Measurements from ENCODE around the gene PDLIM3.
"Not testable (repeated sequence)": the region's sequence is repeated elsewhere in the genome, so short reads cannot be mapped to it uniquely, and the experiment has no call there.

Gene PDLIM3

DNA sequence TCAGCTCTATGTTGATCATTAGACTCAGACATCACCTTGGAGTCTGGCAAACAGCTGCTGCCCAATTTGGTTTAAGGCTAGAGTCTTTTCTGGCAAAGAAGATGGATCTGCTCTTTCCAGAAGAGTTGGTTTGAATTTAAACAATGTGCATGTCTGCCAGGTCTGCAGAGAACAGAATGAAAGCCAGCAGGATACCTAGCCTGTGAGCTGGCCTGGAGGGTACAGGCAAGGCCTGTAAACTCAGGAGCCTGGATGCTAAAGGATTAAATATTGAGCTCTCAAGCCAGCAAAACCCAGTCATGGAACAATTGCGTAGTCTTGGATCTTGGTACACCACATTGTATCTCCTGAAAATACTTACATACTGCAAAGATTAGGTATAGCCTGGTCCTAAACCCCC, 15.6 kb upstream of the PDLIM3 start:
- no peak for DNase-seq

DNA sequence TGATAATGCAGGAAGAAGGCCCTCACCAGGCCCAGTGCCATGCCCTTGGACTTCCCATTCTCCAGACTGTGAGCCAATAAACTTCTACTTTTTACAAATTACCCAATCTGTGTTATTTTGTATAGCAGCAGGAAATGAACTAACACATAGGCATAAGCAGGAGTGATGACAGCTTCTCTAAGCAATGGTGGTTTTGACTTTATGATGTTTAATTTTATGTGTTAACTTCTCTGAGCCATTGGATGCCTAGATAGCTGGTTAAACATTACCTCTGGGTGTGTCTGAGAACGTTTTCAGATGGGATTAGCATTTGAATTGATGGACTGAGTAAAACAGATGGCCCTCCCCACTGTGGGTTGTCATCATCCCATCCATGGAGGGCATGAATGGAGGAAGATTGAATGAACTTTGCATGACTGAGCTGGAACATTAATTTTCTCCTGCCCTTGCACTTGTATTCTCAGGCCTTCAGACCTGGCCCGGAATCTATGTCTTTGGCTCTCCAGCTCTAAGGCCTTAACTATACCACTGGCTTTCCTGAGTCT, 13.9 kb upstream of the PDLIM3 start:
- DNase-seq, result no peak

DNA sequence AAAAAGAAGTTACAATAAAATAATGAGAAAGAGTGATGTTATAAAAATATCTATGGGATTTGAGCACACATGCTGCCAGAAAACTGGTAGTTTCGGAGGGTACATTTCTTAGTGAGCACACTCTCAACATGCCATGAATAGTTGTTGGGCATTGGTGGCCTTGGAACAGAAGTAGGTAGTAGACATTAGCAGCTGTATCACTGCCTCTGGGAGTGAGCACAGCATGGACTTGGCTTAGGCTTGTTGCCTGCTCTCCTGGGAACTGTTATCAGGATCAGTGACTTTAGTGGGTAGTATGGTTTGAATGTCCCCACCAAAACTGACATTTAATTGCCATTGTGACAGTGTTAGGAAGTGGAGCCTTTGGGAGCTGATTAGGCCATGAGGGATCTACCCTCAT, 13.3 kb upstream of the PDLIM3 start:
- DNase-seq, result no peak

DNA sequence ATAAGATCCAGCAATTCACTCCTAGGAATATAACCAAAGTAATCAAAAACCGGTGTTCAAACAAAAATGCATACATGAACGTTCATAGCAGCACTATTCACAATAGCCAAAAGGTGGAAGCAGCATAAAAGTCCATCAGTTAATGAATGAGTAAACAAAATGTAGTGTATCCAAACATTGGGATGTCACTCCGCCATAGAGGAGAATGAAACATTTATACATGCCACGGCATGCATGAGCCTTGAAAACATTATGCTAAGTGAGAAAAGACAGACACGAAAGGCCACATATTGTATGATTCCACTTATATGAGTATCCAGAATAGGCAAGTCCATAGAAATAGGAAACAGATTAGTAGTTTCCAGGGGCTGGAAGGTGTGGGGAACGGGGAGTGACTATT, 11.0 kb upstream of the PDLIM3 start:
- DNase-seq, result no peak

DNA sequence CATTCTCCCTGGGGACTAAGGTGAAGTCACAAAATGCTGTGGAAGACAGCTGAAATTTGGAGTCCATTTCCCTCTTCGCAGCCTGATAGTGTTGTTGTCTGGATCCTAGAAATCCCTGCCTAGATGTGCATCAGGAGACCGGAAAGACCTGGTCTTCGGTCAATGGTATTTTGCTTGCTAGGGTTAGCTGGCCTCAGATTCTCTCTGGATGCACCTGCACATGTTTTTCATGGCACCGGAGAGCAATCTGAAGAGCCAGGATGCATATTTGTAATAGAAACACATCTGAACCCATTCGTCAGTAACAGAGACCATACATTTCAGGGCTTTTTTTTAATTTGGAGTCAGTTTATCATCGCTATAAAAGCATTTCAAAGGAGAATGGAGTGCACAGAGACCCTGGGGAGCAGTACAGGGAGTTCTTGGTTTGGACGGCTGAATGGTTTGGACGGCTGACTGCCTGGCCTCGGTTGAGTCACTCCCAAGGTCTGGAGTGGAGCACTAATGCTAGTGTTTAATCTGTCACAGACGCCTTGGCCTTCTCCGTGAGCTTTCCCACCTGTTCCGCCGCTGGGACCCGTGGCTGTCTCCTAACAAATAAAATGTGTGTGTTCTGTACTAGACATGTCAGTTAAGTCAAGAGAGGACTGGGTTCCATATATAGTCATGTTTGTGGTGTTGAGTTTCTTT, 7.5 kb upstream of the PDLIM3 start:
- DNase-seq, result no peak

DNA sequence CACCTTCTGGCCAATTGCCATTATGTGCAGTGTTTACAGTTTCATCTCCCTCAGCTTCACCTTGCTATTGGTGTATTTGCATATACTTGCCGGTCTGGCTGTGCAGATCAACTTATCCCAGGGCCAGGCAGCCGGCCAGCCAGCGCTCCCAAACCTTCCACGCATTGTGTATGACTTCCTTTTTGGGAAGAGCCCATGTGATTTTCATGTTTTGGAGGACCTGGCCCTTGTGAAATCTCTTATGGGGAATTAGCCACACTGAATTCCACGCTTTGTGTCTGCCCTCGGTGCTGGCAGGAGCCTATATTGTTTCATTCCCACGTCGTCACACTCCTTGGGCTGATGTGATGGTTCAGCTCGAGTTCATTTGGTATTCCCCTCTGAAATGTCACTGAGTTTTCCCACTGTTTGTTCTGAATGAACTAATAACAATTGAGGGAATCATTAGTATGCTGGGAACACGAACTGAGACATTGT, 6.0 kb upstream of the PDLIM3 start:
- no peak for DNase-seq

DNA sequence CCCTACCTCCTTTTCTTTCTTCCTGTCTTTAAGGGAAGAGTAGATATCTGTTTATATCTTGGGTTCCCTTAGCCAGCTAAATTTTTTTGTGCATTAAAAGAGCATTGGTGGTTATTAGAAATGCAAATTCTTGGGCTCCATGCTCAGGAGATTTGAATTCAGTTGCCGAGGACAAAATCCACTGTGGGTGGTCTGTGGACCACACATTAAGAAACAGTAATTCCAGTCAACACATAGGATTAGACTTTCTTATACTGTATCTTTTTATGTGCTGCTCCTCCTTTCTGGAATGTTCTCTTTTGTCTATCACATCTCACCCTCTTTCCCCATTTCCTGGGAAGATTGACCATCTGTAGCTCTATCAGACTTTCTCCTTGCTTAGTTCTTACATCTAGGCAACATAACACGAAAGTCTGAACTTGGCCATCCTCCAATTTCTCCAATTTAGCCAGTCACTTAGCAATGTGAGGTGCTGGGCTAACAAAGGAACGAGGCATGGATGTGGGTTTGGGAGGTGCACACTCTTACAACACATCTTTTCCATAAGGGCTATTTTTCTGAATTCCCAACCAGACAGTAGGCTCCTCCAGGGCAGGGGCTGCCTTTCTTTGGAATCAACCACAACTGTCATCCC, 5.3 kb upstream of the PDLIM3 start:
- no peak for DNase-seq

DNA sequence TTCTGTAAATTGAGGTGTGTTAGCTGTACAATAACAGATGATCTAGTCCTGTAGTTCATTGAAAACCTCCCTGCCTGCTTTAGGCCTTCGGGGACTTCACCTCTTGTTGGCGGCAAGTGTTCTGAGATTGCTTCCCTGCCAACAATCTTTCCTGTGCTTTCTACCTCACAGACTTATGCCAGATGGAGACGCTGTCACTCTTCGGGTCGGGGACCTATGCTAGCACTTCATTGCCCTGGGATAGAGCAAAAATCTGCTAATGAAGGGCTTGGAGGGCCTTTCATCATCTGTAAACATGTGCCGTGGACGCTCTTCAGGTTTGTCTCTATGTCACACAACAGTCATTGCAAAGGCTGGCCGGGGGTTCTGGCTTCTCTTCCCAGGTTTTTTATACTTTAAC, 4.7 kb upstream of the PDLIM3 start:
- no peak for DNase-seq

DNA sequence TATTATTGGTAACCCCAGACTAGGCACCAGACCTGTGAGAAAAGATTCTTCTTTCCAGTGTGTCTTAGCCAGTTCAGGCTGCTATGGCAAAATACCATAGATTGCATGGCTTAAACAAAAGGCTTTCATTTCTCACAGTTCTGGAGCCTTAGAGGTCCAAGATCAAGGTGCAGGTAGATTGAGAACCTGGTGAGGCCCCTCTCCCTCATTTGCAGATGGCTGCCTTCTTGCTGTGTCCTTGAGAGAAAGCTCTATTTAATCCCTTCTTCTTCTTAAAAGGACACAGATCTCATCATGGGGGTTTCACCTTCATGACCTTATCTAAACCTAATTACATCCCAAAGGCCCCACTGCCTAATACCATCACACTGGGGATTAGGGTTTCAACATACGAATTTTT, 3.5 kb upstream of the PDLIM3 start:
- no peak for DNase-seq

DNA sequence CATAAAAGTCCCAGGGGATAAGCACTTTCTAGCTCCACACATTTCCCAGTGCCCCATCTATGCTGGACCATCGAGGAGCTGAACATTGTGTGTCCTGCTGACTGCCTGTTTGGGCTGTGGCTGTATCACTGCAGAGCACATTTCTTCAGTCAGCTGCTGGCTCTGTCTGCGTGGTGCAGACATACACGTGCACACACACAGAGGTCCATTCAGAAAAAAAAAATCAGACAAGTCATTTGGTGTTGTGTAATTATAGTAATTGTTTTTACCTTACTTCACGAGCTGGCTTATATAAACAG, 1.1 kb upstream of the PDLIM3 start:
- no peak for DNase-seq

DNA sequence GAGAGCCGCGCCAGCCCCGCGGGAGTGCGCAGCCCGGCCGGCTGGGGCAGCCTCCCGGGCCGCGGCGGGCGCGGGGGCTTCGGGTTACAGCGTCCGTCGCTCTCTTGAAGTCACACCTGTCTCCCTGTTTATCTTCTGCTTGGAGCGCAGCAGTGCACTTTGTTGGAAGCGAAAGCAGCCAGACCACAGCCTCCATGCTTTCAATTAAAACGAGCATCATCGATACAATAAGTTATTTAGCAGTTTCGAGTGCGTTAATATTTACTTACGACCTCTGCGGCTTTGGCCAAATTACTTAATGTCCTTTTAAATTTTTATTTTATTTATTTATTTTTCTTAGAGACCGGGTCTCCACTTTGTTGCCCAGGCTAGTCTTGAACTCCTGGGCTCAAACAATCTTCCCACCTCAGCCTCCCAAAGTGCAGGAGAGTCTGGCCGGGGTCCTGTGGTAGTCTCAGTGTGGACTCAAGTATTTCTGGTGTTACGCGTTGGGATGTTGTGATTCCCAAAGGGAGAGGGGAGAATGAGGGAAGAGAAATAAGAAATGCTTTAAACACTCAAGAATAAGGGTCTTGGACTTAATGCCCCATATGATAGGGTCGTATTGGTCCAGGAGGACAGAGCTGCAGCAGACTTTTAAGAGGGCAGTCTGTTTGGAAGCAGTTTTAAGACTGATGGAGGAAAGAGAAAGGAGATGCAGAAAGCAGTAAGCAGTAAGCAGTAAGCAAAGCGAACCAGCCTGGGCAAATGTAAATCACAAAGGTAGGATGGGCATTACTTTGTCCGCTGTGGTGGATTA, 504 bp upstream of the PDLIM3 start:
- DNase-seq, result no peak

DNA sequence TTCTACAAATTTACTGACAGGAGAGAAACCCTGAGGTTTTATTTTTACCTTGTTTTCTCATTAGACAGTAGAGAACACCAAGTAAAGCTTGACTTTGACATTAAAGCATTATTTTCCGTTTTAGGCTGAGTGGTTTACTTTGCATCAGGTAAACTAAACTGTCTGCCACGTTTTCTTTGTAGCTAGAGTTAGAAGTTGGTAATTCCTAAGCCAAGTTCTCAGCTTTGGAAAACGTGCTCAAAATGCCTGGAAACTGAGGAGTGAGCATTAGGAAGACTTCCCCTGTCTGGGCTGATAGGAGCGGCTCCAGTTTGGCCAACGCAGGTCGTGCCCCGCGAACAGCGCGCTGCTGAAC, 819 bp downstream of the PDLIM3 start:
- no peak for DNase-seq

DNA sequence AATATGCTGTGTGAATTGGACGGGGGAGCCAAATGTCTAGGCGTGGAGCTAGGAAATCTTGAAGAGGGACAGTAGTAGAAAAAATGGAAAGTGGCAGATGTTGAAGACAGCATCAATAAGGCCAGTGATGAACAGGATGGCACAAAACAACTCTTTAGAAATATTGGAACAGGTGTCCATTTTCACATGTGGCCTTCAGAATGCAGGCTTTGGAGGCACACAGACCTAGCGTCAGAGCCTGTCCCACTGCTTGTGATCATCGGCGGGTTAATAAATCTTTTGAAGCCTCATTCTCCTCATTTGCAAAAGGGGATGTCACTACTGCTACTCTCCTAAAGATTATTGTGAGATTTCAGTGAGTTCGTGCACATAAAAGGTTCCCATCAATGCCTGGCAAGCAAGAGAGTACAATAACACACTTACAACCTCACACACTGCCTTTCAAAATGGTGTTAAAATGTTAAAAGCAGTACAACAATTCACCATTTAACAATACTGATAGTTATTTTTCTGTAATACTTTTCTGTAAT, 2.4 kb downstream of the PDLIM3 start:
- DNase-seq, result no peak

DNA sequence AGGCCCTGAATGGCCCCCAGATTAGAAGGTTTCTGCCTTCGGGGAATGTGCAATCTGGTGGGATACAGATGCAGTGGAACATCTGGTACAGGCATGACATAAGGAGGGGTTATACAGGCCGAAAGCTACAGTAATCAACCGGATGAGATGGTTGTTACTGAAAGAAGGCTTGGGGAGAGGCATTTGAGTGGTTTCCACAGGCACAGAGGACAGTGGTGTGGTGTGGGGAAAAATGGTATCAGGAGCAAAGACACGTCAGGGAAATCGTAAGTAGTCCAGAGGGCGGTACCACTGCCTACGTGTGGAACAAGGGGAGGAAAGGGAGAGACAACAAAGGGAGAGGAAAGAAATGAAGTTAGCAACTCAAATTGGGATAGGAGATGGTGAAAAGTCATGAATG, 3.0 kb downstream of the PDLIM3 start:
- DNase-seq, result no peak

DNA sequence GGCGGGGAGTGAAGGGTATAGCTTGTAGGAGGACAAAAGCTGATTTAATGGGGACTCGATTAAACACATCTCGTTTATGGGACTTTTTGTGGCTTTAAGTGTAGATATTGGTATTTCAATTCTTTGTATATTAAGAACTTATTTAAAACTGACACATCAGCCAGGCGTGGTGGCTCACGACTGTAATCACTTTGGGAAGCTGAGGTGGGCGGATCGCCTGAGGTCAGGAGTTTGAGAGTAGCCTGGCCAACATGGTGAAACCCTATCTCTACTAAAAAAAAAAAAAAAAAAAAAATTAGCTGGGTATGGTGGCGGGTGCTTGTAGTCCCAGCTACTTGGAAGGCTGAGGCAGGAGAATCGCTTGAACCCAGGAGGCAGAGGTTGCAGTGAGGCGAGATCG, 3.7 kb downstream of the PDLIM3 start:
- DNase-seq, result not testable (repeated sequence)

DNA sequence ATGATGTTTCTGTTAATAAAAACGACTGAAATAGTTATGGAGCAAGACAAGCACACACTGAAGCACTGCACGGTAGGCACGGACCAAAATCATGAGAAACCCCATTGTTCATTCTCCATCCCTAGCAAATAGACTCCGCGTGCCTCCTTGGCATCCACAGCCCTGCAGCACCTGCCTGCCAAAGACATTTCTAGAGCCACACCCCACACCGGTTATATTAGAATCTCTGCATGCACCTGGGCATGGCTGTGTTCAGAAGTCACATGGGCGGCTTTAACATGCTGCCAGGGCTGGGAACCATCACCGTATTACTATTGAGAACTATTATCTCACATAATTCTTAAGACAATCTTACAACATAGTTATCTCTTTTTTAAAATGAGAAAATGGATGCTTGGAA, 5.9 kb downstream of the PDLIM3 start:
- no peak for DNase-seq

DNA sequence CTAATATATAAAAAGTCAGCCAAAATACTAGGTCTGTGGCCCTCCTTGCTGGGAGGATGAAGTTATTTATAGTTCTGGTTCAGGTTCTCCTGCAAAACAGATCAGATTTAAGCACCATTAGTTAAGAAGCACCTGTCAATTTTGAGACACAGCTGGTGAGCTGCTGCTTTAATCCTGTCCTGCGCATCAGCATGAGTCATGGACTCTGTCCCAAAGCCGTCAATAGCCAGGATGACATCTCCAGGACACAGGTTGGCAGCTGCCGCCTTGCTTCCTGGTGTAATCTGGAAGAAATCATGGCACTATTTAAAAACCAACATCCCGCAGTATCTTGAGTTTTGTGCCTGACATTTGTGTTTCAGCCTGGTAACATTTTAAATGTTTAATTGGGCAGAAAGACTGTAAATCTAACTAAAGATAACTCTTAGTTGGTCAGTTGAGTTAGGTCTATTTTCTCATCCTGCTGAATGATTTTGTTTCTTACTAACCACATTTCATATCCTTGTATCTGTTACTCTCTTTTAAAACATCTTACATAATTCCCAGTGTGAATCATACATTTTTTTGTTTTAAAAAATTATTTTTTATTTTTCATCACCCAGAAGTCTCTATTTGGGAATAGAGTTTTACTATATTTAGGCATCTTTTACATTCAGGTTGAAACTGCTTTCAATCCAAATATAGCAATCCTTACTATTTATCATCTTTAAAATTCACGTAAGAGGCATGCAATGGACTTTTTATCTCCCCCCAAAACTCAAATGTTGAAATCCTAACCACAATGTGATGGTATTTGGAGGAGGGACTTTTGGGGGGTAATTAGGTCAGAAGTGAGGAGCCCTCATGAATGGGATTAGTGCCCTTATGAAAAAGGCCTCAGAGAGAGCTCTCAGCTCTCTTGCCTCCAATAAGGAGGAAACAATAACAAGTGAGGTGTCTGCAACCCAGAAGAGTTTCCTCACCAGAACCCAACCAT, 10.1 kb downstream of the PDLIM3 start:
- no peak for DNase-seq

DNA sequence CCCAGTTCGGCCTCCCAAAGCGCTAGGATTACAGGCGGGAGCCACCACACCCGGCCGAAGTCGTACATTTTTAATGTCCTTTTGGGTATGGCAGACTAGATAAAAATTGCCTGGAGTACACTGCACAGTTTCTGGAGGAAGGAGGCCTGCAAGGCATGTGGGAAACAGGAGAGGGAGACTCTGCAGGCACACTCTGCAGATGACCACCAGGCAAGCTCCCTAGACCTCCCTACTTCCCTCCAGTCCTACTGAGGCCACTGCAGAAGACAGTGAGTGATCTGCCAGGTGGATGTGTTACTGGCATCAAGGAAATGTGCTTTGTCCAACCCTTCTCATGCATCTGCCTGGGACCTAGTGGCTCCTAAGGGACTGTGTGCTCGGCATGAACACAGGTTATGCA, 11.4 kb downstream of the PDLIM3 start:
- DNase-seq, result no peak

DNA sequence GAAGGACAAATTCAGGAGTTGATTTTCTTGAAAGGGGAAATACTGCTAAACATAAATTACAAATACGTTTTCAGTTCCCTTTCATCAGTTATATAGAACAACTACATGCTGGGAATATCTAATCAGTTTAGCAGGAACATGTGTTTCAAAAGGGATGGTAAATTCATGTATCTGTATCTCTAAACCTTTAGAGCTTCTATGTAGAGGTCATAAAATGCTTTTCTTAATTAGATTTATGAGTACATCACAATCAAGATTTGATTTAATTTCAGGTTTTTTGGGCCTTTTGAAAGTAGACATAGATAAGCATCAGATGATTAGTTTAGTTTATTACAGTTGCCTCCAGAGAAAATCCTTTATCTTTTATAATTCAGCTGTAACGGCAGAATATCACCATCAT, 12.9 kb downstream of the PDLIM3 start:
- DNase-seq, result no peak

DNA sequence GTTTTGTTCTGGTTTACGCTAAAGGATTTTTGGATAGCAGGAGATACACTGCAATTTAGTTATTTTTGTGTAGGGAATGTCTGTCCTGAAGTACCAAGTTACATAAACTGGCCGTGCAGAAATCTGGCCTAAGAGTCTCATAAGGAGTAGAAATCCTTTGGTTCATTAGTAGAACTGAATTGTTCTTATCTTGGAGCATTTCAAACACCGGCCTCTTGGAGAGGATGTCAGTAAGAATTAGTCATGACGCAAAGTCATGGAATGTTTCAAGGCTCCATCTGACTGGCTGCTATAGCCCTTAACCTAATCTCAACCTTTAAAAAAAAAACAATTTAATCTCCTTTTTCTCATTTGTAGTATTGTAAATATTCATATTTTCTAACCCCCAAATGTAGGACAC, 15.2 kb downstream of the PDLIM3 start:
- DNase-seq, result no peak

DNA sequence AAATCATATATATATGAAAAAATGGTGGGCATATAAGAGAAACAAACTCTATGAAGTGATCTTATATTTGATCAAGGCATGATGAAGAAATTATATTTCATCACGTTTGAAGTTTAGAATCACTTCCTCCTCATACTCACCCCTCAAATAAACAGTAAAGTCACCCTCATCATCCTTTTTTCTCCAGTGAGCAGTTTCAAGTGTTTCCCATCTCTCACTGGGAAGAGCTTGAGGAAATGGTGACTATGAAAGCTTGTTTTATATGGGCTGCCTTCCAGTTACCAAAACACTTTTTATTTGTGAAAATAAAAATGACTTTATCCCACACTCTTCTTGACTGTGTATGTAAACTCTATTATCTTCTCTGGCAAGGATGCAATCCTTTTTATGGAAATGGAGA, 16.8 kb downstream of the PDLIM3 start:
- no peak for DNase-seq

DNA sequence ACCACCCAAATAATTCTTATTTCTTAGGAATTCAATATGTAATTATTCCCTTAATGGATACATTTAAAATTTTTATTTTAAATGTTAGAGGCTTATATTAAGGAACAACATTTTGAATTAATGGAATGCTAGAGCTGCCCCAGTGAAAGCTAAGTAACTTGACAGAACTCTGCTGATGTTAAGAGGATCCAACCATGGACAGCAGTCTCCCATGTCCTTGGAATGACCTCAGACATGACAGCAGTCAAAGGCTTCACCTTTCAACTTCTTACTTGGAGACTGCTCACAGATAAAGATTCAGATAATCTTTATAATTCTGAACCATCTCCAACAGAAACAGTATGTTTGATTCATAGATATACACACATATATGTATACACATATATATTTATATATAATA, 17.2 kb downstream of the PDLIM3 start:
- DNase-seq, result no peak

DNA sequence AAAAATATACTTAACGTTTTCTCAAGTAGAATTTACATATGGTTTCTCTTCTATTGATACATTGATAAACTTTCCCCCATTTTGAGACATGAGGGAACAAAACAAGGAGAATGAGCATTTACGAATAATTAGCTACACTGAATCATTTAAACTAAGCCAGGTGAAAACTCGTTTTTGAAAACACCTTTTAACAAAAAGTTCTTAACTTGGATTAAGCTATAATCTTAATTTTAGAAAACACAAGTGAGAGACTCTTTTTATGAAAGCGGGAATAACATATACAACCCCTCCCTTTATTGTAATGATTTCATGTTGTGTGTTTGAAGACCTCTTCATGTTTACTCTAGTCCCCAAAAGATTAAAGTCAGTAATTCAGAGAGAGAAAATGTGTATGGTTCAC, 20.1 kb downstream of the PDLIM3 start:
- no peak for DNase-seq

Data from T1000 (cell line).